RWPE2 (cell line): ENCODE results near the gene AGBL4.

Experiments
- ATAC-seq: fragments of 200-7000 bp; cut with Tn5 transposase; 3 replicates; pipeline ENCODE4 v1.9.1; 2021; ENCODE audit warnings: low read depth
- DNase-seq: peaks from one replicate; pipeline ENCODE4 v3.0.0-alpha.2; 2020; ENCODE audit warnings: low spot score
- H3K27ac ChIP-seq: fragments of 450-650 bp; 2 replicates; pipeline ENCODE4 v1.5.1; 2017; ENCODE audit warnings: mild to moderate bottlenecking; ENCODE audit not compliant: poor library complexity, severe bottlenecking
- H3K27me3 ChIP-seq: fragments of 250-450 bp; sonication (Bioruptor Pico); 2 replicates; pipeline ENCODE4 v1.5.1; 2021; ENCODE audit warnings: mild to moderate bottlenecking, moderate library complexity; ENCODE audit not compliant: insufficient read depth, poor library complexity, severe bottlenecking
- H3K36me3 ChIP-seq: fragments of 250-450 bp; sonication (Bioruptor Pico); 2 replicates; pipeline ENCODE4 v1.5.1; 2020; ENCODE audit warnings: low read depth, mild to moderate bottlenecking, moderate library complexity
- H3K4me1 ChIP-seq: fragments of 250-450 bp; sonication (Bioruptor Pico); 2 replicates; pipeline ENCODE4 v1.5.1; 2021; ENCODE audit warnings: mild to moderate bottlenecking, moderate library complexity; ENCODE audit not compliant: insufficient read depth, poor library complexity, severe bottlenecking
- H3K4me3 ChIP-seq: fragments of 250-450 bp; sonication (Bioruptor Pico); 2 replicates; pipeline ENCODE4 v1.5.1; 2021; ENCODE audit warnings: mild to moderate bottlenecking, moderate library complexity; ENCODE audit not compliant: severe bottlenecking
- H3K9me3 ChIP-seq: fragments of 250-450 bp; sonication (Bioruptor Pico); 2 replicates; pipeline ENCODE4 v1.5.1; 2021; ENCODE audit warnings: mild to moderate bottlenecking, moderate library complexity; ENCODE audit not compliant: severe bottlenecking
- TF ChIP-seq, protein P1 (sequence below): fragments of 450-650 bp; IDR thresholded peaks from one replicate; pipeline ENCODE4 v1.5.1; 2017; ENCODE audit warnings: mild to moderate bottlenecking, moderate library complexity; ENCODE audit not compliant: poor library complexity, severe bottlenecking

AGBL4 gene

DNA sequence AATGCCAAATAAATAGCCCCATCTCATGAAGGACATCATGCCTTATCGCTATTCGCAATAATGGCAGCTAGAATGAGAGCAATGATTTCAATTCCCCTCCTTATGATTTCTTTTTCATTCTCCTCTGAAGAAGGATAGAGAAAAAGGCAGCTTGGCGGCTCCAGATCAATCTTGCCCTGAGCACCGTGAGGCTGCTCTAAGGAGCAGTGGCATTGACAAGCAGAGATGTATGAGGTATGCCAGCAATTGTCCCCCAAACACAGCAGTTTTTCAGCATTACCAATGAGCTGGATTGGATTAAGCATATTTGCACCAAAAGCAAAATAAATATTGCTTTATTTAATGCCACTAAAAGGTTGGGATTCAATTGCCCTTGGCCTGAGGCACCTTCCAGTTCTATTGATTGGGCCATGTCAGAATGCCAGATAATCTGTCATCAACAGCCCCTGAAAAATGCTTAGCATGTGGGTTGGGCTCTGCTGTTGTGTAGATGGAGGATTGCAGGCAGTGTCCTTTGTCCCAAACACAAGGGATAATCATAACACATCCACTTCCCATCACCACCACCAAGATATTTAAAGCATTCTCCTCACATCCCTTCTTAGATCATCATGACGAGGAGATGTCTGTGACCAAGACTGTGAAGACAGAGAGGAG lies 1382.8 kb downstream of the AGBL4 start:
- H3K9me3 ChIP-seq = no peaks in the 10 kb centered on the region
- TF ChIP-seq, protein P1, sequence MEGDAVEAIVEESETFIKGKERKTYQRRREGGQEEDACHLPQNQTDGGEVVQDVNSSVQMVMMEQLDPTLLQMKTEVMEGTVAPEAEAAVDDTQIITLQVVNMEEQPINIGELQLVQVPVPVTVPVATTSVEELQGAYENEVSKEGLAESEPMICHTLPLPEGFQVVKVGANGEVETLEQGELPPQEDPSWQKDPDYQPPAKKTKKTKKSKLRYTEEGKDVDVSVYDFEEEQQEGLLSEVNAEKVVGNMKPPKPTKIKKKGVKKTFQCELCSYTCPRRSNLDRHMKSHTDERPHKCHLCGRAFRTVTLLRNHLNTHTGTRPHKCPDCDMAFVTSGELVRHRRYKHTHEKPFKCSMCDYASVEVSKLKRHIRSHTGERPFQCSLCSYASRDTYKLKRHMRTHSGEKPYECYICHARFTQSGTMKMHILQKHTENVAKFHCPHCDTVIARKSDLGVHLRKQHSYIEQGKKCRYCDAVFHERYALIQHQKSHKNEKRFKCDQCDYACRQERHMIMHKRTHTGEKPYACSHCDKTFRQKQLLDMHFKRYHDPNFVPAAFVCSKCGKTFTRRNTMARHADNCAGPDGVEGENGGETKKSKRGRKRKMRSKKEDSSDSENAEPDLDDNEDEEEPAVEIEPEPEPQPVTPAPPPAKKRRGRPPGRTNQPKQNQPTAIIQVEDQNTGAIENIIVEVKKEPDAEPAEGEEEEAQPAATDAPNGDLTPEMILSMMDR = no peak
- no peak for ATAC-seq

DNA sequence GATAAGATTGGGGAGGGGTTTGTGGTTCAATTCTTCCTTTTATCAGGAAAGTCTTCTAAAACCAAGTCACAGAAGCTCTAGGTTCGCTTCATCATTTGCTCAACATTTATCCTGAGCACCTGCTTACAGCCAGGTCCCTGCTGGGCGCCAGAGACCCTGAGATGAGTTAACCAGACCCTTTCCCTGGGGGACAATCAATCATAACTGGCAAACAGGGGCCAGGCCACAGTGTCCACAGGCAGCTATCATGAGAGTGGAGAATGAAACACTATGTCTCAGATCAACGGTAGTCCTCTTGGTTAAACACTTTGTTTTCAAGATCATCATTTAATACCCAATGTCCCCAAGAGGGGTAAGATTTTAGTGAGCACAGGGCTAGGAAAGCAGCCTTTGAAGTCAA lies 1393.9 kb downstream of the AGBL4 start:
- ATAC-seq (no peak), DNase-seq (no peak)
- Histone ChIP-seq H3K36me3 (no peaks in the 10 kb centered on the region), H3K4me1 (no peaks in the 10 kb centered on the region), H3K4me3 (no peak overlapping the region), H3K27me3 (no peaks in the 10 kb centered on the region), H3K27ac (no peak overlapping the region), H3K9me3 (no peaks in the 10 kb centered on the region)
- TF ChIP-seq, protein P1 = no peak

More for the DNA sequence above, 1382.8 kb downstream of the AGBL4 start:
- H3K4me1 ChIP-seq = no peaks in the 10 kb centered on the region
- H3K36me3 ChIP-seq = no peaks in the 10 kb centered on the region
- no peak overlapping the region for H3K27ac ChIP-seq
- H3K4me3 ChIP-seq = no peak overlapping the region
- H3K27me3 ChIP-seq = no peaks in the 10 kb centered on the region
- DNase-seq = no peak

DNA sequence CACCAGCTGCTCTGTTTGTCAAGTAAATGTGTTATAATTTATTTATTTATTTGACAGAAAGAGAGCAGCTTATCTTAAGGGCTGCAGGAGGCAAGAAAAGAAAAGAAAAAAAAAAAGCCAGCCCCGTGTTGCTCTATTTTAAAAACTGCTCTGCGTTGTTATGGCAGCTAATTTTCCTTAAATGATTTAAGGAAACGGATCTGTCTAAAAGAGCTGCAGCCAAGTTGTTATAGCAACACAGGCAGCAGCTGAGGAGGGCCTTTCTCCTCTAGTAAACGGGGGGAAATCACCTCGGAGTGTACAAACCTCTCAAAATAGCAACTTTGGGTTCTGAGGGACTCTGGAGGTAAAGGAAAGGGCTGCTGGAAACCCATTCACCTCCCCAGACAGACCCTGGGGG lies 1396.3 kb downstream of the AGBL4 start:
- ATAC-seq = no peak
- TF ChIP-seq, protein P1 = no peak
- H3K4me3 ChIP-seq = no peak overlapping the region

DNA sequence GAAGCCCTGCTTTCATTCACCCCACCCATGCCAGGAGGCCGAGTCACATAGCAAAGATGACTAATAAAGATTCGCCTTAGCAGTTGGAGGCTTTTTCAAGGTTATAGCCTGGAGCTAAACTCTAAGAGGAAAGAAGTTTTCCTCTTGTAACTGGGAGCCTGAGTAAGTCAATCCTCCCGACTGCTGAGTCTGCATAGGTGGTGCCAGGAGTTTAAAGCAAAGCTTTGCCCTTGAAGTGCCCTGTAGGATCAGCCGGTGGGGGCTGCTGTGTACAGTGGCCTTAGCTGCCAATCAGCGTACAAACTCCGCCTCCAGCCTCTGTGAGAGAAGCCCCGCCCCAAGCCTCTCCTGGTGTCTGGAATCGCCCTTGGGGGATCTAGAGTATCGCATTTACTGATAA lies 1404.2 kb downstream of the AGBL4 start:
- TF ChIP-seq, protein P1 = no peak
- no peaks in the 10 kb centered on the region for H3K9me3 ChIP-seq
- H3K4me3 ChIP-seq = no peak overlapping the region
- peak; percentile 60 for DNase-seq
- no peaks in the 10 kb centered on the region for H3K4me1 ChIP-seq
- no peaks in the 10 kb centered on the region for H3K27me3 ChIP-seq
- H3K27ac ChIP-seq = no peak overlapping the region
- peak; percentile 89 for ATAC-seq
- no peaks in the 10 kb centered on the region for H3K36me3 ChIP-seq

More for the DNA sequence above, 1396.3 kb downstream of the AGBL4 start:
- Histone ChIP-seq H3K27ac (no peak overlapping the region), H3K4me1 (no peaks in the 10 kb centered on the region), H3K27me3 (no peaks in the 10 kb centered on the region), H3K36me3 (no peaks in the 10 kb centered on the region), H3K9me3 (no peaks in the 10 kb centered on the region)
- DNase-seq = no peak

DNA sequence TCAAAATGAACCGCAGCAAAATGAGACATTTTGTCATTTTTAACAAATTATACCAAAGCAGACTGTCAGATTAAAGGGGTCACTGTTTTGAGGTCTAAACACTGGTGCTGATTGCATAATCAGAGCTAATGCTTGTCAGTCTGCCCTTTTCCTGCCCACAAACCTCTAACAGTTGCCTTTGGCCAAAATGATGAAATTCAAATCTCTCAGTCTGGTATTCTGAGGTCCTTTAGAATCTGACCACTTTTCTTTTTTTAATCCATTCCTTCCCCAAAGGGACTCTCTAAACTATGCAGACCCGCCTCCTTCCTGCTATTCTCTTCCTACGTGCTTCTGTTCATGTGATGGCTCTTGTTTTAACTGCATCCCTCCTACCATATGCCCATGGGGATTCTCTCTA lies 1406.5 kb downstream of the AGBL4 start:
- Histone ChIP-seq H3K36me3 (no peaks in the 10 kb centered on the region), H3K4me3 (no peak overlapping the region), H3K27ac (no peak overlapping the region), H3K4me1 (no peaks in the 10 kb centered on the region), H3K27me3 (no peaks in the 10 kb centered on the region), H3K9me3 (no peaks in the 10 kb centered on the region)
- DNase-seq (no peak), ATAC-seq (no peak)
- TF ChIP-seq, protein P1 = no peak
